Mammary epithelial cell (primary cell): Measurements from ENCODE around the gene DPM1.

Experiments
- EZH2 ChIP-seq: IDR thresholded peaks from 2 replicates; pipeline ENCODE4 v1.6.1; 2012; ENCODE audit warnings: low read length, inconsistent platforms, borderline replicate concordance
- TF ChIP-seq, protein P1 (sequence below), 2 donors: IDR thresholded peaks in 1 of 2; conservative IDR thresholded peaks in 1 of 2; 2 replicates each; pipeline ENCODE4 v1.5.1; 2011 to 2012; ENCODE audit warnings: inconsistent platforms in 2 of 2, low read length in 2 of 2, mild to moderate bottlenecking in 2 of 2, control low read depth in 1 of 2, low read depth in 1 of 2; ENCODE audit not compliant: insufficient read depth in 1 of 2; ENCODE audit errors: extremely low read depth in 1 of 2

DNA sequence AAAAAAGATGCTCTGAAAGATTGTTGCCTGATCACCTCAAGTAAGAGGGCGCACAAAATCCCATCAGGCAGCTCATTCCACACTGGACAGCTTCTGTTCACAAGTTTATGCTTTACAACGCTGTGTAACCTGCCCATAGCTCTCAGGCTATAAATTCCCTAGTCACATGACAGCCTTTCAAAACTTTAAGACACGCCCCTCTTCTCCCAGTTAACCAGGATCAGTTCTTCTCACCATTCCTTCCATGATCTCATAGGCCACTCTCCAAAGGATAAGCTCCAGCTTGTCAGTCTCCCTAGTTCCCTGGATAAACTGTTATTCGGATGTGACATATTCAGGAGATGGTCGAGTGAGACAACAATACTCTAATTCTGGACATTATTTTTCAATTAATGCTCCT is 42.1 kb downstream of the DPM1 start:
- TF ChIP-seq, protein P1, sequence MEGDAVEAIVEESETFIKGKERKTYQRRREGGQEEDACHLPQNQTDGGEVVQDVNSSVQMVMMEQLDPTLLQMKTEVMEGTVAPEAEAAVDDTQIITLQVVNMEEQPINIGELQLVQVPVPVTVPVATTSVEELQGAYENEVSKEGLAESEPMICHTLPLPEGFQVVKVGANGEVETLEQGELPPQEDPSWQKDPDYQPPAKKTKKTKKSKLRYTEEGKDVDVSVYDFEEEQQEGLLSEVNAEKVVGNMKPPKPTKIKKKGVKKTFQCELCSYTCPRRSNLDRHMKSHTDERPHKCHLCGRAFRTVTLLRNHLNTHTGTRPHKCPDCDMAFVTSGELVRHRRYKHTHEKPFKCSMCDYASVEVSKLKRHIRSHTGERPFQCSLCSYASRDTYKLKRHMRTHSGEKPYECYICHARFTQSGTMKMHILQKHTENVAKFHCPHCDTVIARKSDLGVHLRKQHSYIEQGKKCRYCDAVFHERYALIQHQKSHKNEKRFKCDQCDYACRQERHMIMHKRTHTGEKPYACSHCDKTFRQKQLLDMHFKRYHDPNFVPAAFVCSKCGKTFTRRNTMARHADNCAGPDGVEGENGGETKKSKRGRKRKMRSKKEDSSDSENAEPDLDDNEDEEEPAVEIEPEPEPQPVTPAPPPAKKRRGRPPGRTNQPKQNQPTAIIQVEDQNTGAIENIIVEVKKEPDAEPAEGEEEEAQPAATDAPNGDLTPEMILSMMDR (conservative IDR thresholded peaks at IDR 0.05 in 1 of 2, IDR thresholded peaks at IDR 0.05 in 1 of 2; ENCODE audit: extremely low read depth in 1 of 2, insufficient read depth in 1 of 2, low read depth in 1 of 2, low read length in 2 of 2): no peak
- TF ChIP-seq EZH2: no peak
